GM21576 (cell line): Measurements from ENCODE around the gene ARFGEF3.

Experiments
- ATAC-seq: cut with Tn5 transposase; IDR thresholded peaks from one replicate; pipeline ENCODE4 v1.9.1; 2021; ENCODE audit warnings: mild to moderate bottlenecking, moderate library complexity; ENCODE audit not compliant: unreplicated experiment

The ARFGEF3 gene

DNA sequence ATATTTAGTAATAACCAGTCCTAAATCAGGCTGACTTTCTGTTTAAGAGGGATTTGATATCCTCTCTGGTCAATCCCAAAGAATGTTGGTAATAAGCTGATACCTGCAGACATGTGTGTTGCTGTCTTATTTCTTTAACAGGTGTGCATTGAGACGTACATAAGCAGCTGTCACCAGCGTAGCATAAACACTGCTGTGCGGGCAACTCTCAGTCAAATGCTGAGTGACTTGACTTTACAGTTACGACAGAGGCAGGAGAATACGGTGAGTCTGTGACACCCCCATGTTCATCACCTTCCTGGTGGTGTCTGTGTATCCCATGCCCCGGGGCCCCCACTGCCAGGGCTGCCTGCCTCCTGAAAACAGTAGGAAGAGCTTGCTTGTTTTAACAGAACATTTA is 76.6 kb downstream of the ARFGEF3 start:
- no peak for ATAC-seq

DNA sequence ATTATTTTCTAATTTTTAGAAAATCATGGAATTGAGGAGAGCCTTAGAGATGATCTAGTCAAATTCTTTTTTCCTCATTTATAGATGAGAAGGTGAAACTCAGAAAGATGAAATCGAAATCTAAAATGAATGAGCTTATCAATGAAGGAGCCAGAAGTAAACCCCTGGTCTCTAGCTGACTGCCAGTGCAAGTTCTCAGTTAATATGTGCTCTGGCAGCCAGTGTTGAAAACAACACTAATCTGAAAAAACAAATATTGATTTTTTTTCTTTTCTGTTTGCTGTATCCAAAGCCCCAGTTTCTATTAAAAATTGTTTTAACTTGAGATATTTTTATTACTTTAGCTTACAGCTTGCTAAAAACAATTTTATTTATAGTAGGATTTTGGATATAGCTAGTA is 78.0 kb downstream of the ARFGEF3 start:
- no peak for ATAC-seq

DNA sequence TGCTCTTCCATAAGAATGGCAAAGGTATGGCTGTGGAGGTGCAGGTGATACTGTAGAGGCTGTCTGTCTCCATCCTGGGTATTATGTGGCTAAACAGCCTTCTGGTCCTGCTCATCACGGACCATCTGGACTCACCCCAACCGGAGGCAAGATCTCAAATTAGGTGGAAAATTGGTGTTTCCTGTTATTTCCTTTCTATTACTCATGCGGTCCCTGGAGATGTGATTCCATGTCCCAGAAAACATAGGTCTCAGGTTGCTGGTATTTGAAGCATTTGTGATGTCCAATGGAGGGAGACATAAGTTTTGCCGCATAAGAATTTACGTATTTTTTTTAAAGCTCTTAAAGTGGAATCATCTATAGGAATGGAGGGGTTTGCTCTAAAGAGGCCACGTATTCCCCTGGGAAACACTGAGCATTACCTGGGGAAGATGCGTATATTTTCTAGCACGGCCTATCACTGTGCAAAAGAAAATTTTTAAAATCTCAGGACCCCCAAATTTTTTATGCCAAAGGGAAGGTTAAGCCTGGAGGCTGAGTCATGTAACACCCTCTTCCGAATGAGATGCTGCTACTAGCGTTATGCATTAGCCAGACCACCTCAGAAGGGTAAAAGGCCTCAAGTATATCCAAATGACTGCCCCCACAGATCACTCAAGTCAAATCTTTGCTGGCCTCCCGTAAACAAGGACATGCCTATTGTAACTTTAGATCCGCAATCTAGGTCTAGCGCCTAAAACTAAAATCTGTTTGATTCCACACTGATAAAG is 78.9 kb downstream of the ARFGEF3 start:
- ATAC-seq: no peak

DNA sequence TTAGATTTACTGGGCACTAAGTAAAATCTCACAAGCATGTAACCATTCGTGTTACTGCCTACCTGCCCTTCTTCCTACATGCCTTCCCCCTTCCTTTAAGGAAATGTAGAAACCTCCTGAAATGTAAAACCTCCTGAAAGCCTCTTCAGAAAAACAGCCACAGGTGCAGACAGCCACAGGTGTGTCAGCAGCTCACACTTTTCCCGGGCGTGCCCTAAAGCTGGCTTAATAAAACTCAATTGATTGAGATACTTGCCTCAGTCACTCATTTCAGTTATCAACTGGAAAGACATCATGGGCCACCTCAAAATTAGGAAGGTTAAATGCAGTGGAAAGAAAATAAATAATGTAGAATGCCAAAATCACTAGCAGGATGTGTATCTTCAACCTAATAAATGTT is 79.6 kb downstream of the ARFGEF3 start:
- no peak for ATAC-seq

DNA sequence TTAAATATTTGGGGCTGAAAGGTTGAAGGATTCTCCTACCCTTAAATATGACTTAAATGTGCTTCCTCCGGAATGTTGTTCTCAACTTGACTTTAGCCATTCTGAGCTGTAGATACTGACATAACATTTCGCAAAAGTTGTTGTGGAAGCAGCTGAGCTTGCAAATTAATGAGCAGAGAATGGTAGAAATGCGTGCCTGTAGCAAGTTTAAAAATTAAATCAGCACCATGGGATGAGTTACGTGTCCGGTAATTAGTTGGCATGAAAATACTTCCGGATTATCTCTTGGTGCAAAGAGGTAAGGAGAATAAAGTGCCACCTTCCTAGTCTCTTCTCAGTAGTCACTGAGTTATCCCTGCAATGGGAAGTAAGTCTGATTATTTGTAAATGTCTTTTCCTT is 80.2 kb downstream of the ARFGEF3 start:
- ATAC-seq: no peak

DNA sequence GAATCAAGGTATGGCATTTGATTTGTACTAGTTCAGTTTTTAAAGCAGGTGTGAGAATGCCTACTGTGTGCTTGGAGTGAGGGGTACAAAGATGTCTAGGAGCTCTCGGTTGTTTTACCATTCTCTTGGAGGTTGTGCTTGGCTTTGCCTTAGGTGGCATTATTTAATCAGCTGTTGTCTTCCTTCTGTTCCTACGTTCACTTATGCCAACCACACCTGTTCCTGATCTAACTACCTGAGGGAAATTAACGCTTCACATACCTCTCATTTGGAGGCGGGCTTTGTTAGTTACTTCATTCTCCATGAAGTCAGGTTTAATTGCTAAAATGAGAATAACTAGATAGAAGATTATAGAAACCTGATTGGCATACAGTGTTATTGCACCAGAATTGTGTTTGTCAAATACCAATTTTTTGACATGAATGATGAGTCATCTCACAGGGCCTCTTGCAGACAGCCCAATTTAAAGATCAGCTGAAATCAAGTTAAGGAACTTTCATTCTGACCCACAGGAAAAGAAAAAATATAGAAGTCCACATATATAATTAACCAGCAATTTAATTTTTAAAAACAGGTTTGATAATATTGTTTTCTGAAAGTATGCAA is 81.4 kb downstream of the ARFGEF3 start:
- no peak for ATAC-seq

DNA sequence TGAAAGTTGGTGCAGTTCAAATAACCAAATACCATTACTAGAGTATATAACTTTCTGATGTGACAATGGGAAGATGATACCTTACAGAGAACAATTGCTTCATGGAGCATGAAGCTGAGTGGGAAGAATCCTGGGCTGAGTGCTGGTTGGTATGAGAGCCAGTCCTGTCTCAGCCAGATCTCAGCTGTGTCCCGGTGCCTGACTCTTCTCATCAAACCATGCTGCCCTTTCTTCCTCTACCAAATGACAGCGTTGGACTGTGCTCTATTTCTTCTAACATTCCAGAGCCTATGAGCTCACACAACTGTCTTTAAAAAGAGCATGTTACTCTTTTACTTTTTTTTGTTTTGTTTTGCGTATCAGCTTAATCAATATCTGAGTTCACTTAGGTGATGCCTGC is 84.0 kb downstream of the ARFGEF3 start:
- no peak for ATAC-seq

DNA sequence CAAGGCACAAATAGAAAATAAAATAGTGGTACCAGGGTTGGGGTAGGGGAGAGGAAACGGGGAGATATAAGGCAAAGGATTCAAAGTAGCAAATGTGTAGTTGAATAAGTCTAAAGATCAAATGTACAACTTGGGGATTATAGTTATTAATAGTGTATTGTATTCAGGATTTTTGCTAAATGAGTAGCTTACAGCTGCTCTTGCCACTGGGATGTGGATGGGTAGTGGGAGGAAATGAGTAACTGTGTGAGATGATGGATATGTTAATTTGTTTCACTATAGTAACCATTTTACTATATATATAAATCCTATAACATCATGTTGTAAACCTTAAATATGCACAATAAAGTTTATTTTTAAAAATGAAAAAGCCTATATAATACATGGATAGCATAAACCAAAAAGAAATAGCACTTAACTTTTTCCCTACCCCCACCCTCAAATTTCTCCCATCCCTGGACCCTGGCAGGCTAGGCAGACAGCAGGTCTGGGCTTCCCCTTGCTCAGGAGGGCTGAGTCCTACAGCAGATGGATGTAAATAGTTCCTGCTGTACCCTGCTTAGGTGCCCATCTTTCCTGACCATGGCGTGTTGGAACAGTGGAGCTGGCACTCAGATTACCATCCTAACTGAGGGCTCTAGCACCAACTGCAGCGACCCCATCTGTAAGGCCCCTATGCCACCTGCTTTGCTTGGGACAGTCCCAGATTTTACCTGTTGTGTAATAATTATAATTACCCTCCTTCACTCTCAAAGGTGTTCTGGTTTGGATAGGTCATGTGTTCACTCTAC is 85.1 kb downstream of the ARFGEF3 start:
- no peak for ATAC-seq

DNA sequence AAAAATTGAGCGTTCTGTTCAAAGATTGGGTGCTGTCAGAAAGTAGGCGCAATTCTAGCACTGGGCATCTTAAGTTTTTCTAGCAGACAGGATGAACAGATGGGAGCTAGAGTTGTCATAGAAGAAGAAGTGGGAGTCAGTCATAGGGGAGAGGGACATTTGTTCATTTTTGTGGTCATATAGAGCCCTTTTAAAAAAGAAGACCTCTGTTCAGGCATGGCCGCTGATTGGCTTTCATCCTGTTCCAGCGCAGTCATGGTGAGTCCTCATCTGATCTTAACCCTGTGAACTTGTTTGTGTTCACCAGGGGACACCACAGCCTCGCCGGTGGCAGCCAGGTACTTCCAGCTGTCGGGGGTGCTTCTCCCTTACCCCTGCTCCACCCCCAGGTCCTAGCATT is 86.3 kb downstream of the ARFGEF3 start:
- no peak for ATAC-seq

DNA sequence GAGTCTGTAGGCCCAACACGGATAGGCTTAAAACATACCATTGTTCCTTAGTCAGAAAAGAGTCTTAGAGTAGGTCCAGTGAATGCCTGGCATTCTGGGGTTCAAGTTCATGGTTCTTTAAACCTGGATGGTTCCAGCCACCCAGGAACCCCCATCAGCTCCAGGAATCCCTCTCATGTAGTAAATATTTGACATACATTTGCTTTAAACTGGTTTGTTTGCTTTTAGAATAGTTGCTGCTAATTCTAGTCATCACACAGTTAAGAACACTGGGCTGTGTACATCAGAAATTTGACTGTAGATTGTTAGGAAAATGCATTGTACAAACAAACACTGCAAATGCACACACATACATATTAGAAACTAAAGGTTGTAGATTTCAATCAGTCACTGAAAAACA is 87.1 kb downstream of the ARFGEF3 start:
- no peak for ATAC-seq

DNA sequence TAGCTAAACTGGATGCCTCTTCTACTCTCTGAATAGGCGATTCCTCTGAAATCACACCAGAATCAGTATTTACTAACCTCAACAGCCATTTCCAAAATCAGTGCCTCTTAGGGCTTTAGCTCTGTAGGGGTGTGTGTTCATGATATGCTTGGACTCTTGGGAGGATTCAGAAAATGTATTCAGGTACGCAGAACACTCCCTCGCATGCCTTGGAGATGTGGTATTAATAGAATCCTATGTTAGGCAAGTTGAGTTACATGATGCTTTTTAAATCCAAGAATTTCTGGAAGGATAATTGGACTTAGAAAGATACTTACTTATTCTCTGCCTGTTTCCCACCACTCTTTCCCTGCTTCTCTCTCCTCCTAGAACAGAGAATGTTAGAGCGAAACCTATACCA is 88.3 kb downstream of the ARFGEF3 start:
- no peak for ATAC-seq

DNA sequence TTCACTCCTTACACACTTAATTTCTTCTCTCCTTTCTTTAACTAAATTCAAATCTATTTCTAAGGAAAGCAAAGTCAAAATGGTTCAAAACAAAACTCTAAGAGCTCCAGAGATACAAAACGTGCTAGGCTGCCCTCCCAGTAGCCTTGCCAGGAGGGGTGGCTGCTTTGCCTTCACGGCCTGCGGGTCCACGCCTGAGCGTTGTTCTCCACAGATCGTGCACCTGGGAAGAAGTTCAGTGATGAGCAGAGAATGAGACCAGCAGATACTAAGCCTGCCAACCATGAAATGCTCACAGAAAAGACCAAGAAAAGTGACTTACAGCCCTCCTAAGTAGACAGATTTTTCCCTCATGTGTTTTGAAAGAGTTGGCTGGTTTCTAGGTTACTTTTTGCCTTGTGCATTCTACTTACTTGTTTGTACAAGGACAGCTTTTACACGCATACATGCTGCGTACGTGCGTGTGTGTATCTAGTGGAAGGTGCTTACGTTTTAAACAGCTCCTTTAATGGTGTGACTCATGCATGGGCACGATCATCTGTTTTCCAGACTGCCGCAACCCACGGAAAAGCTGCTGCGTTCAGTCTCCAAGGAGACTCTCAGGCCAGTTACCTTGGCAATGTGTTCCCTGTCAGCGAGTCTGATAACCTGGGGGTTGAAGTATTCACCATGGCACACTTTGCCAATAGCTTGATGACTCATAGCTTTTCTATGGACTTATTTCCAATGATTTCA is 88.9 kb downstream of the ARFGEF3 start:
- no peak for ATAC-seq

DNA sequence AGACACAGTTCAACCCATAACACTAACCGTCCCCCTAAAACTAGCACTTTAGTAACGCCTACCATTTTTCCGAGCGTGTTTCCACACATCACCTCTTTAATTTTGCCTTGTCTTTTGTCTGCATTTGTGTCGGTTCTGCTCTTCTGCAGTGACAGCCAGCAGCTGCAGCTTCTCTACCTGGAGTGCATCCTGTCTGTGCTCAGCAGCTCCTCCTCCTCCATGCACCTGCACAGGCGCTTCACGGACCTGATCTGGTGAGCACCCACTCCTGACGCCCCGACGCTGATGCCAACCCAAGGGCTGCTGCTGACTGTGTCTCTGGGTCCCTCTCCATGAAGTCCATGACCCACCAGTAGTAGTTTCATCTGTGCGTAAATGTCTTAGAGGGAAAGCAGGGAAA is 92.0 kb downstream of the ARFGEF3 start:
- no peak for ATAC-seq

DNA sequence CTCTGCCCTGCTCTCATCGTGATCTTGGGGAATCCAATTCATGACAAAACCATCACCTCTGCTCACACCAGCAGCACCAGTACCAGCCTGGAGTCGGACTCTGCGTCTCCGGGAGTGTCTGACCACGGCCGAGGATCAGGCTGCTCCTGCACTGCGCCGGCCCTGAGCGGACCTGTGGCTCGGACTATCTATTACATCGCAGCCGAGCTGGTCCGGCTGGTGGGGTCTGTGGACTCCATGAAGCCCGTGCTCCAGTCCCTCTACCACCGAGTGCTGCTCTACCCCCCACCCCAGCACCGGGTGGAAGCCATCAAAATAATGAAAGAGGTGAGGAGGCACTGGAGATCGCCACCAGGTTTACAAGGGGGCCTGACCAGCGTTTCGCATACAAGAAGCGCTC is 93.7 kb downstream of the ARFGEF3 start:
- no peak for ATAC-seq

DNA sequence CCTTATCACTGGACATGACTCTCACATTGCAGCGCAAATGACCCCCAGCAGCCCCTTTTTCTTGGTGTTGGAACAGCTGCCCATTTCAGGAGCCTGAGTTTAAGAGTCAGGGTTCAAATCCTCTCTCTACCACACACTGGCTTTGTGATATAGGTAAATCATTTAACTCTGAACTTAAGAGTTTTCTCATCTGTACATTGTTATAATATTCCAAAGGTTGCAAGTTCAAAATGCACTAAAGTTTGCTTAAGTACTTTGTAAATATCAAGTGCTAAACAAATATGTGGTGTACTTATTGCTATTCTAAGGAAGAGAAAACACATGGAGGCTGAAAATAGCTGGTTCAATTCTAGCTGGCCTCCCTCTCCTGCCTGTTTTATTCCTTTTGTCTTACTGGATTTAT is 95.9 kb downstream of the ARFGEF3 start:
- no peak for ATAC-seq

DNA sequence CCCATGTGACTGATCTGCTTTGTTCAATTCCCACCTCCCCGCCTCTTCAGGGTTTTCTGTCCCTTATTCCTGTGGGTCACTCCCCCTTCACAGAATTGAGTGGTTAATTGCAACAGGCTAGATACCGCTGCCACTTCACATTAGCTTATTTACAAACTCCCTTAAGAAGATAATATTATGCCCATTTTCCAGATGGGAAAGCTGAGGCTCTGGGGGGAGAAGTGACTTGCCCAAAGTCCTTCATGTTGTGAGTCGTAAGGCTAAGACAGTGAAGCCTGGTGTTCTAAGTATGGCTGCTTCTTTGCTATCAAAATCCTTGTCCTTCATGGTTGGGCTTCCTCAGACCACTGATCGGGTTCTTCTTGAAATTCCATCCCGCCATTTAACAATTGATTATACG is 96.5 kb downstream of the ARFGEF3 start:
- no peak for ATAC-seq

DNA sequence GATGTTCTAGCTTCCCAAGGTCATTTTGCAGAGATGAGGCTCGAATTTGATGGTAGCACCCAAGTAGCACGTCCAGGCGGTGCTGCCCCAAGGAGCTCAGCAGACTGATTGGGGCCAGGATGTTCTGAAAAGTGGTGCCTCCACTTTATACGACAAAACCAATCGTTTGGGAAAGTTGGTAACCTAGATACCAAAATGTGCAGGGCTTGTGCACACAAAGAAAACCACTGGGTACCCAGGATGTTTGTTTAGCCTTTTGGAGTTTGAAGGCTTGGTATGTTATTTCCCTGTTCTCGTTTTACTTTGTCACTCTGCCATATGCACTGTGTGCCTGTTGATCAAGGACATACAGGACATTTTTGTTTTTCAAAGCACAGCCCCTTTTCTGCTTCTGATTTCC is 97.3 kb downstream of the ARFGEF3 start:
- no peak for ATAC-seq

DNA sequence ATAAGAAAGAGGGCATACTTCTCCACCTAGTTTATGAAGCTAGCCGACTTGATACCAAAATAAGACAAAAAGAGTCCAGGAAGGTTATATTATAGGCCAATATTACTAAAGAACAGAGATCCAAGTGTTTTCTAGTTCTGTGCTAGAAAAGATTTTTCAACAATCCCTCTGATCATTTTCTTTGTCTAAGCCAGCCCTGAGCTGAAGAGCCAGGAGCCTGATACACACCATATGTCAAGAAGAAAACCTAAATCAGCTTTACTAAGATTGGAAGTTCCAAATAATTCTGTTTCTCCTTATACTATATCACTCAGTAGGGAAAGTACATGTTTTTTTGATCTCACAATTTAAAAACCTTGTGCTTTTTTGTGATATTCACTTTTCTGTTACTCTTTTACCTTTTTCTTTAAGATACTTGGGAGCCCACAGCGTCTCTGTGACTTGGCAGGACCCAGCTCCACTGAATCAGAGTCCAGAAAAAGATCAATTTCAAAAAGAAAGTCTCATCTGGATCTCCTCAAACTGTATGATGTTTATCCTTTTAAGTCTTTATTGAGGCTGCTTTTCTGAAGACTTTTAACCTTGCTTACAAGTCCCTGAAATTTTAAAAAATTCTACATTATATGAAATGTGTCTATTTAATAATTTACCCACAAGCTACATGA is 99.5 kb downstream of the ARFGEF3 start:
- no peak for ATAC-seq

DNA sequence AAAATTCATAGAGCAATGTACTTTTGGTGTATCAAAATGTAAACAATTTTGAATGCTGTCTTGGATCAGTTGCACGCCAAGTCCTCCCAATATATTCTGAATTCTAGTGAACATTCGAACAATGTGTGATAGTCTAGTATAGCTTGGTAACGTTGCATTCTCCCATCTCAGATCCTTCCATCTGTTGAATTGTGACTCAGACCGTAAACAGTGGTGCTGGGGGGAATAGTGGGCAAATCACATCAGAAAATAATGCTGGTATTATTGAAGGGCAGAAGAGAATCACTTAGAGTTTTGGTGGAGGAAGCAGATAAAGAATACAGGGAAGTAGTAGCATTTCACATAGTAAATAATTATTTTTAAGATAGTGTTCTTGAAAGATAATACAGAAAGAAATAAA is 102.2 kb downstream of the ARFGEF3 start:
- ATAC-seq: no peak

DNA sequence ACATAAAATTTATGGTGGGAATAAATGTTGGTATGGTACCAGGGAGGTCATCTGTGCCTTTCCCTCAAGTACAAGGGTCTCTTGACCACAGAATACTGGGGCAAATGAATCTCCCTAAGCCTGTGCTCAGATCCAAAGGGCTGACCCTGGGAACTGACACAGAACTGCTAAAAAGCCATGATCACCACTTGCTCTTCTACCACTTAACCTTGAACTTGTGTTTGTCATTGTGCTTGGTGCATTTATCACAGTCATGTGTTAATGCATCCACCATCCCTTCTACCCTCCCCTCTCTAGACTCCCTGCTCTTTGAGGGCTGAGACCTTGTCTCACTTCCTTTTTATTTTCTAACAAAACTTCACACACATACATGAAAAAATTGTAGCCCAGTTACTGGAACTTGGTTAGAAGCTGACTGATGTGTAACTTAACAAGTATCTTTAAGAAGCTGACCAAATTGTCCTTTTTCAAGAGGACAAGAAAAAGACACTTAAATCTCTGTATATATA is 102.7 kb downstream of the ARFGEF3 start:
- peak; percentile 50 for ATAC-seq

DNA sequence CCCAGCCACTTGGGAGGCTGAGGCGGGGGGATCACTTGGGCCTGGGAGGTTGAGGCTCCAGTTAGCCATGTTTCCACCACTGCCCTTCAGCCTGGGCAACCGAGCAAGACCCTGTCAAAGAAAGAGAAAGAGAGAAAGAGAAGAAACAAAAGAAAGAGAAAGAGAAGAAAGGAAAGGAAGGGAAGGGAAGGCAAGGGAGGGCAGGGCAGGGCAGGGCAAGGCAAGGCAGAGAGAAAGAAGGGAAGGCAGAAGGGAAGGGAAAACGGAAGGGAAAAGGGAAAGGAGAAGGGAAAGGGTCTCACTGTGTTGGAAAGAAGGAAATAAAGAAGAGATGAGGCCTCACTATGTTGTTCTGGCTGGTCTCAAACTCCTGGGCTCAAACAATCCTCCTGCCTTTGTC is 104.4 kb downstream of the ARFGEF3 start:
- no peak for ATAC-seq
